ENCODE data around the gene HMGXB3. TPM values are rescaled to one million over a fixed set of nuclear protein-coding genes. Genes with fewer than 3 reads are reported as not detected.

Gene HMGXB3
- total and polyA plus RNA-seq, 4 donors, result 2.7 to 22.9 (median 11.0) TPM

- Histone ChIP-seq H3K9ac (ENCODE audit: low read depth in 1 of 2, low read length in 2 of 2) (no peak overlapping the region), H3K4me1 (ENCODE audit: control insufficient read depth in 4 of 4, insufficient read depth in 4 of 4, low read length in 3 of 4) (no peaks in the 10 kb centered on the region), H3K27me3 (ENCODE audit: control insufficient read depth in 4 of 4, insufficient read depth in 4 of 4, low read length in 3 of 4) (no peaks in the 10 kb centered on the region), H3K4me3 (ENCODE audit: low read depth in 1 of 3, low read length in 3 of 3) (no peak overlapping the region), H3K27ac (ENCODE audit: low read depth in 1 of 2, low read length in 2 of 2) (no peak overlapping the region), H3K36me3 (ENCODE audit: control insufficient read depth in 4 of 4, insufficient read depth in 3 of 4, low read depth in 1 of 4, low read length in 3 of 4) (no peaks in the 10 kb centered on the region), H3K9me3 (ENCODE audit: control insufficient read depth in 4 of 4, low read length in 3 of 4) (no peaks in the 10 kb centered on the region)
- TF ChIP-seq YY1 (IDR thresholded peaks at IDR 0.05), result no peak
- no peak for TF ChIP-seq RXRA (IDR thresholded peaks at IDR 0.05)
- TF ChIP-seq, protein P1, sequence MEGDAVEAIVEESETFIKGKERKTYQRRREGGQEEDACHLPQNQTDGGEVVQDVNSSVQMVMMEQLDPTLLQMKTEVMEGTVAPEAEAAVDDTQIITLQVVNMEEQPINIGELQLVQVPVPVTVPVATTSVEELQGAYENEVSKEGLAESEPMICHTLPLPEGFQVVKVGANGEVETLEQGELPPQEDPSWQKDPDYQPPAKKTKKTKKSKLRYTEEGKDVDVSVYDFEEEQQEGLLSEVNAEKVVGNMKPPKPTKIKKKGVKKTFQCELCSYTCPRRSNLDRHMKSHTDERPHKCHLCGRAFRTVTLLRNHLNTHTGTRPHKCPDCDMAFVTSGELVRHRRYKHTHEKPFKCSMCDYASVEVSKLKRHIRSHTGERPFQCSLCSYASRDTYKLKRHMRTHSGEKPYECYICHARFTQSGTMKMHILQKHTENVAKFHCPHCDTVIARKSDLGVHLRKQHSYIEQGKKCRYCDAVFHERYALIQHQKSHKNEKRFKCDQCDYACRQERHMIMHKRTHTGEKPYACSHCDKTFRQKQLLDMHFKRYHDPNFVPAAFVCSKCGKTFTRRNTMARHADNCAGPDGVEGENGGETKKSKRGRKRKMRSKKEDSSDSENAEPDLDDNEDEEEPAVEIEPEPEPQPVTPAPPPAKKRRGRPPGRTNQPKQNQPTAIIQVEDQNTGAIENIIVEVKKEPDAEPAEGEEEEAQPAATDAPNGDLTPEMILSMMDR (IDR thresholded peaks at IDR 0.05; ENCODE audit: low read depth, low read length, missing input control), result no peak
- TF ChIP-seq FOXA2 (IDR thresholded peaks at IDR 0.05), result no peak
- TF ChIP-seq, protein P2, sequence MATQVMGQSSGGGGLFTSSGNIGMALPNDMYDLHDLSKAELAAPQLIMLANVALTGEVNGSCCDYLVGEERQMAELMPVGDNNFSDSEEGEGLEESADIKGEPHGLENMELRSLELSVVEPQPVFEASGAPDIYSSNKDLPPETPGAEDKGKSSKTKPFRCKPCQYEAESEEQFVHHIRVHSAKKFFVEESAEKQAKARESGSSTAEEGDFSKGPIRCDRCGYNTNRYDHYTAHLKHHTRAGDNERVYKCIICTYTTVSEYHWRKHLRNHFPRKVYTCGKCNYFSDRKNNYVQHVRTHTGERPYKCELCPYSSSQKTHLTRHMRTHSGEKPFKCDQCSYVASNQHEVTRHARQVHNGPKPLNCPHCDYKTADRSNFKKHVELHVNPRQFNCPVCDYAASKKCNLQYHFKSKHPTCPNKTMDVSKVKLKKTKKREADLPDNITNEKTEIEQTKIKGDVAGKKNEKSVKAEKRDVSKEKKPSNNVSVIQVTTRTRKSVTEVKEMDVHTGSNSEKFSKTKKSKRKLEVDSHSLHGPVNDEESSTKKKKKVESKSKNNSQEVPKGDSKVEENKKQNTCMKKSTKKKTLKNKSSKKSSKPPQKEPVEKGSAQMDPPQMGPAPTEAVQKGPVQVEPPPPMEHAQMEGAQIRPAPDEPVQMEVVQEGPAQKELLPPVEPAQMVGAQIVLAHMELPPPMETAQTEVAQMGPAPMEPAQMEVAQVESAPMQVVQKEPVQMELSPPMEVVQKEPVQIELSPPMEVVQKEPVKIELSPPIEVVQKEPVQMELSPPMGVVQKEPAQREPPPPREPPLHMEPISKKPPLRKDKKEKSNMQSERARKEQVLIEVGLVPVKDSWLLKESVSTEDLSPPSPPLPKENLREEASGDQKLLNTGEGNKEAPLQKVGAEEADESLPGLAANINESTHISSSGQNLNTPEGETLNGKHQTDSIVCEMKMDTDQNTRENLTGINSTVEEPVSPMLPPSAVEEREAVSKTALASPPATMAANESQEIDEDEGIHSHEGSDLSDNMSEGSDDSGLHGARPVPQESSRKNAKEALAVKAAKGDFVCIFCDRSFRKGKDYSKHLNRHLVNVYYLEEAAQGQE (IDR thresholded peaks at IDR 0.05), result no peak
- TF ChIP-seq JUND (IDR thresholded peaks at IDR 0.05), result no peak
- TF ChIP-seq TAF1 (conservative IDR thresholded peaks at IDR 0.05), result no peak
- no peak for TF ChIP-seq SP1 (IDR thresholded peaks at IDR 0.05)
- no peak for TF ChIP-seq HNF4A (conservative IDR thresholded peaks at IDR 0.05)
- no peak for TF ChIP-seq FOXA1 (IDR thresholded peaks at IDR 0.05)
- TF ChIP-seq RAD21 (IDR thresholded peaks at IDR 0.05), result no peak
- TF ChIP-seq, protein P3, sequence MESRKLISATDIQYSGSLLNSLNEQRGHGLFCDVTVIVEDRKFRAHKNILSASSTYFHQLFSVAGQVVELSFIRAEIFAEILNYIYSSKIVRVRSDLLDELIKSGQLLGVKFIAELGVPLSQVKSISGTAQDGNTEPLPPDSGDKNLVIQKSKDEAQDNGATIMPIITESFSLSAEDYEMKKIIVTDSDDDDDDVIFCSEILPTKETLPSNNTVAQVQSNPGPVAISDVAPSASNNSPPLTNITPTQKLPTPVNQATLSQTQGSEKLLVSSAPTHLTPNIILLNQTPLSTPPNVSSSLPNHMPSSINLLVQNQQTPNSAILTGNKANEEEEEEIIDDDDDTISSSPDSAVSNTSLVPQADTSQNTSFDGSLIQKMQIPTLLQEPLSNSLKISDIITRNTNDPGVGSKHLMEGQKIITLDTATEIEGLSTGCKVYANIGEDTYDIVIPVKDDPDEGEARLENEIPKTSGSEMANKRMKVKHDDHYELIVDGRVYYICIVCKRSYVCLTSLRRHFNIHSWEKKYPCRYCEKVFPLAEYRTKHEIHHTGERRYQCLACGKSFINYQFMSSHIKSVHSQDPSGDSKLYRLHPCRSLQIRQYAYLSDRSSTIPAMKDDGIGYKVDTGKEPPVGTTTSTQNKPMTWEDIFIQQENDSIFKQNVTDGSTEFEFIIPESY (IDR thresholded peaks at IDR 0.05), result no peak
- TF ChIP-seq EGR1 (IDR thresholded peaks at IDR 0.05; ENCODE audit: low read depth in 2 of 2), result no peak
- no peak for TF ChIP-seq NR2F2 (IDR thresholded peaks at IDR 0.05)
- TF ChIP-seq GABPA (IDR thresholded peaks at IDR 0.05 in 1 of 2, conservative IDR thresholded peaks at IDR 0.05 in 1 of 2), result no peak
- TF ChIP-seq, protein P4, sequence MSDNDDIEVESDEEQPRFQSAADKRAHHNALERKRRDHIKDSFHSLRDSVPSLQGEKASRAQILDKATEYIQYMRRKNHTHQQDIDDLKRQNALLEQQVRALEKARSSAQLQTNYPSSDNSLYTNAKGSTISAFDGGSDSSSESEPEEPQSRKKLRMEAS (IDR thresholded peaks at IDR 0.05), result no peak
- no peak for TF ChIP-seq HNF4G (IDR thresholded peaks at IDR 0.05)
- TF ChIP-seq, protein P5, sequence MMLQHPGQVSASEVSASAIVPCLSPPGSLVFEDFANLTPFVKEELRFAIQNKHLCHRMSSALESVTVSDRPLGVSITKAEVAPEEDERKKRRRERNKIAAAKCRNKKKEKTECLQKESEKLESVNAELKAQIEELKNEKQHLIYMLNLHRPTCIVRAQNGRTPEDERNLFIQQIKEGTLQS (IDR thresholded peaks at IDR 0.05), result no peak
- 90% methylated on average over 6 of the region's 6 CpGs for WGBS
- peak; percentile 28 for DNase-seq (ENCODE audit: low spot score)
Observed at GRCh38 chr5:150101023-150101422, 100.5 kb downstream of the HMGXB3 start.

Small RNA genes lying within 50 kb of the gene (small RNA-seq; reads per million reads assigned to genes)
- not detected for gene RF00019

Other genes starting within 250 kb of the HMGXB3 start
- not detected for gene PDE6A, start 55.9 kb upstream of the HMGXB3 start, total RNA-seq
- under 1 TPM in 1 of 2 donors, not detected in 1; 0.06 TPM for gene PDE6A, start 55.9 kb upstream of the HMGXB3 start, polyA plus RNA-seq
- gene SLC26A2, start 40.0 kb upstream of the HMGXB3 start, total RNA-seq, result 1 to 10 TPM; 2.4 to 6.1 TPM
- gene SLC26A2, start 40.0 kb upstream of the HMGXB3 start, polyA plus RNA-seq, result under 1 TPM; 0.43 to 0.84 TPM
- 1 to 10 TPM; 2.4 to 2.9 TPM for gene TIGD6, start 85 bp upstream of the HMGXB3 start, total RNA-seq
- 1 to 10 TPM; 1.3 to 1.8 TPM for gene TIGD6, start 85 bp upstream of the HMGXB3 start, polyA plus RNA-seq
- gene CSF1R, start 85.8 kb downstream of the HMGXB3 start, total RNA-seq, result 10 to 100 TPM; 26.4 to 46.2 TPM
- 10 to 100 TPM in 1 of 2 donors, 1 to 10 TPM in 1; 5.4 to 17.9 TPM for gene CSF1R, start 85.8 kb downstream of the HMGXB3 start, polyA plus RNA-seq
- gene PDGFRB, start 155.1 kb downstream of the HMGXB3 start, total RNA-seq, result 10 to 100 TPM; 10.6 to 13.1 TPM
- gene PDGFRB, start 155.1 kb downstream of the HMGXB3 start, polyA plus RNA-seq, result 1 to 10 TPM; 5.2 to 6.1 TPM
- gene CDX1, start 166.0 kb downstream of the HMGXB3 start, total RNA-seq, result not detected
- not detected for gene CDX1, start 166.0 kb downstream of the HMGXB3 start, polyA plus RNA-seq
- not detected for gene SLC6A7, start 189.3 kb downstream of the HMGXB3 start, total RNA-seq
- not detected for gene SLC6A7, start 189.3 kb downstream of the HMGXB3 start, polyA plus RNA-seq